Frontal cortex (tissue), 4 donors: ENCODE measurements around the gene SLIT1. TPM values are rescaled to one million over a fixed set of nuclear protein-coding genes. Genes with fewer than 3 reads are reported as not detected.

Experiments
- DNase-seq, 2 donors: peaks; one replicate each; pipeline ENCODE4 v3.0.0; 2012; ENCODE audit warnings: low spot score in 2 of 2
- FAIRE-seq: peaks from 2 replicates; lab custom pipeline; 2012; peaks lifted over from hg19 to GRCh38; lab: Jason Lieb, UNC
- total RNA-seq: library from RNA; depleted of rRNA; stranded (reverse); fragments of >200 nt; gene quantifications from one replicate; pipeline ENCODE4 v1.2.3, GENCODE V29; 2014
- donor health status: control.
- donor health status: control.
- donor health status: control.

Gene SLIT1
- total RNA-seq, 1 donor from 2014 or later: 48.9 TPM

DNA sequence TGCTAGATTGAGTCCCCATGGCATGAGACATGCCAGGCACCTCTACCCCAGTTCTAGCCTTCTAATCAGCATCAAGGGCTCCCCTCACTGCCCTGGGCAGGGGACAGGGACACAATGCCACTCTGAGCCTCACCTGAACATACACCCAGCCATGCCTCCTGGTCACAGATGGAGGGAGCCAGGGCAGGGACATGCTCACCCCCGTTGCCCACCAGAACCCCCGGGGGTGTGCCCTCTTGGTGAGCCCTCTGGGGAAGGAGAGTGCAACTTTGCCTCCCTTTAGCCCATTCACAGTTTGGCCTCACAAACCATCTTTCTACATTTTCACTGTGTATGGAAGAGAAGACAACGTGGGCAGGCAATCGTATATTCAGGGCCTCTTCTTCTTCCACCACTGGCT lies 186.4 kb downstream of the SLIT1 start:
- FAIRE-seq (no peak), DNase-seq (no peak)

DNA sequence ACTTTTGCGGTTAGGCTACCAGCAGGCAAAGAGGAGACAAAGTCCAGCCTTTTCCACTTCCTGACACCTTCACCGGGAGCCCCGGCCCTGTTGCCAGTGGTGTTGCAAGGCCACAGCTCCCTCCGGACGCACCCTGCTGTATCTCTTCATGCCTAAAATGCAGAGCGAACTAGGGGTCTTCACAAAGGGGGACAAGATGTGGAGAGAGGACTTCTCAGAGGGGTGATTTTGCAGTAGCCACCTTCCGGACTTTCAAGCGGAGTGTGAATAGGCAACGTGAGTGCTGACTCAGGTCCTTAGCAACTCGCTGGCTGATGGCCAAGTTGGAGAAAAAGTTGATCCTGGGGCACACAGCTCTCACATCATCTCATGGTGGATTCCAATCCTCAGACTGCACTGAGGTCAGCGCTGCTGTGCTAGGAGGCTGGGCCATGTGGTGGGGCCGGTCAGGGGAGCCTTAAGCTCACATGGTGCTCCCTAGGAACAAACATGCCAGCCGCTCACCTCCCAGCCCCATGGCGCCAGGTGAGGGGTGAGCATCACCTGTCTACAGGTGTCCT lies 187.3 kb downstream of the SLIT1 start:
- FAIRE-seq: no peak
- no peak for DNase-seq

DNA sequence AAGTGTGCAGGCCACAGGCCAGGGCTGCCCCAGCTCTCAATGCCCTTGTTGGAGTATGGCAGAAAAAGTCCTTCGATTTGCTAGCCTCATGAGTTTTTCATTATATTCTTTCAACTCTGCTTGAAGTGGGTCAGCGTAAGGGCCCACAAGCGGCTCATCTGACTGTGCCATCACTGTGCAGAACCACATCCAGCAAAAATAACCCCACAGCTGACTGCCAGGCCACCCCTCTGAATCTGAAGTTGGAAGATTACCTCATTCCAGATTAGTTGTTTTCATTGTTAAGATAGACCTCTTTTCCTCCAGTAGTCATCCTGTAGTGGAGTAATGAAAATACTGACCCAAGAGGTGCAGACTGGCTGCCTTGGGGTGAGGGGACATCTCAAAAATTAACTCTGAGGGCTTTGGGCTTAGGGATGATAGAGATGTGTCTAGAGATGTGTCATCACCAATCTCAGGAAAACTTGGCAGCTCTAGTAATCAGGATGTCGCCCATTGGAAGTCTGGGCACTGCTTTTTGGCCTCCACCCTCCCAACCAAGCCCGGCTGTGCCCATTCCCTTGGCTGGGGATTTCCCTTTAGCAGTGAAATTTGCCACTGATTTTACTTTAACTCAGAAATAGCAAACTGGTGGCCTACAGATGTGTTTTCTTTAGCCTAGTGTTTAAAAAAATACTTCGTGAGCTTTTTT lies 189.3 kb downstream of the SLIT1 start:
- DNase-seq: no peak
- no peak for FAIRE-seq

DNA sequence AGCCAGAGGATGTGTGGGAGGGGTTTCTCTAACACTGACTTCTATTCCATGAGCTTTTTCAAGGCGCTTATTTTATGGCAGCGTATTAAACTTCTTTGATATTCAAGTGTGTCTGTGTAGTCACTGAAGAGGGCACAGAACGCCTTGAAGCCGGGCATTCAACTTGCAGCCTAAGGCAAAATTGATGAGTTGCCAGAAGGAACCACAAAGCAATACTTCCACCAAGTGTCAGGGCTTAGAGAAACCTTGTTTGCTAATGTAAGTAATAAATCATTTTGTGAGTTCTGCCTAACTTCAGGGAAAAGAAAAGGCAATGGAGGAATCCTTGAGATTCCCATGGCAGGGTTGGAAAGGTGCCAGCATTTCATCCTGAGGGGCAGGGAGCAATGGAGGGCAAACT lies 189.9 kb downstream of the SLIT1 start:
- no peak for DNase-seq
- FAIRE-seq: no peak

DNA sequence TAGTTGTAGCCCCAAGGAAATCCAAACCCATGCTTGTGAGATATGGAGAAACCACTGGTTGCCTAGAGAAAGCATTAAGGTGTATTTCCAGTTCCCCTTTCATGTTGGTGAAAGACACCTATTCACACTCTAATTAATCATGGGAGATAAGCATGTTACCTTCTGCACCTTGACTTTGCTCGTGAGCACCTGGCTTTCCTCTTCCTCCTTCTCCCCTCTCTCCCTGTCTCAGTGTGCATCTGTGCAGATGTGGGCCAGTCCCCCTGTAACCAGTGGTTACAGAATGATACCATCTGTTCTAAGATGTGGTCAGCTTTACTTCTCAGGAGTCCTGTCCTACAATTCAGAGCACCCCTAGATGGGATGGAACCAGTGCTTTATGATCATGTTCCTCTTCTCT lies 193.0 kb downstream of the SLIT1 start:
- DNase-seq (no peak), FAIRE-seq (no peak)

DNA sequence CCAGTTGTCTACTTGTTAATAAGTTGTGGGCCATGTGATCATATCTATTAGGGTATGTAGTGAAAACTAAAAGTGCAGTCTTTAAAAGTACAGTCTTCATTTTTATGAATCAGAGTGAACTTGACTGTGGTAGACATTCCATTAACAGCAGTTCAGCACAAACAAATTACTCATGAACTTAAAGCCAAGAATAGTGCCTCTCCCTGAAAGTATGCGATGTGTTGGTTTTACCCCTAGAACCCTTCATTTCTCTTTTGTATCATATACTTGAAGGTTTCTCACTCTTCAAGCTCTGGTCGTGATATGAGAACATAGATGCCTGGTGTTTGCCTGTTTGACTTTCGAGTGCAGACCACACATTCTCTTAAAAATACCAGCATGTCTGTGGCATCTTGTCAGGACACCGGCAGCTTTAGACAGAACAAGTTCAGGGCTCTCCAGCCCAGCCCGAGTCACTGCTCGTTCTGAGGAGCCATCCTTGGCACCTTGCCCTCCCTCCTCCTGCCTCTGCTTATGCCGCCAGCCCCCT lies 194.4 kb downstream of the SLIT1 start:
- DNase-seq (no peak), FAIRE-seq (no peak)

DNA sequence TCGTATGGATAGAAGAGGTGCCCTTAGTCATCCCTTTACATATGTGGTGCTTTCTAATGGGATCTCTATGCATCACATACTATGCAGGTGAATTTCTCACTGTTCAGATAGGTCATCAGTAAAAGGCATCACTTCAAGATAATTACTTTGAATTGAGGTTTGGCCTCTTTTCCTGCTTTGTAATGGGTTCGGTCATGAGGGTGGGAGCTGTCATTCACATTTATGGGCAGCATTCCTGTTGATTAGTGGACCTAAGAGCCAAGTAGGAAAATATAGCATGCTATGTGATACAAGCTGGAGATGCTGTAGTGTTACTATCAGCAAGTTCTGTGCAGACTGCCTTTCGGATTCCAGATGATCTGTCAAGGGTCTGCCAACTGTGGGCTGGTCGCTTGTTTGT lies 197.3 kb downstream of the SLIT1 start:
- FAIRE-seq (no peak), DNase-seq (no peak)

DNA sequence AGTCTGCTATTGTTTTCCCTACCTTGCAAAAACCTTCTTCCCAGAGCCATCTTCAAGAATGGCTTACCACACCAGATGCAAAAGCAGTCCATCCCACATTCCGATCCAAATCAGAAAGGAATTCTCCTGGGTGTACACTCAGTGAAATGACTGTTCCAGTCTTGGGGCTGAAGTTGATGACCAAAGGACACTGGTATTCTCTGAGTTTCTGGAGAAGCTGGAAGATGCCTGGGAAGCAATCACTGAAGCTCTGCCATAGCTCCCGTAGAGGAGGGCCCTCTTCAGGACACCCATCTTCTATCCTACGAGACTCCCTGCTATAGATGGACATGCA lies 197.9 kb downstream of the SLIT1 start:
- FAIRE-seq: no peak

DNA sequence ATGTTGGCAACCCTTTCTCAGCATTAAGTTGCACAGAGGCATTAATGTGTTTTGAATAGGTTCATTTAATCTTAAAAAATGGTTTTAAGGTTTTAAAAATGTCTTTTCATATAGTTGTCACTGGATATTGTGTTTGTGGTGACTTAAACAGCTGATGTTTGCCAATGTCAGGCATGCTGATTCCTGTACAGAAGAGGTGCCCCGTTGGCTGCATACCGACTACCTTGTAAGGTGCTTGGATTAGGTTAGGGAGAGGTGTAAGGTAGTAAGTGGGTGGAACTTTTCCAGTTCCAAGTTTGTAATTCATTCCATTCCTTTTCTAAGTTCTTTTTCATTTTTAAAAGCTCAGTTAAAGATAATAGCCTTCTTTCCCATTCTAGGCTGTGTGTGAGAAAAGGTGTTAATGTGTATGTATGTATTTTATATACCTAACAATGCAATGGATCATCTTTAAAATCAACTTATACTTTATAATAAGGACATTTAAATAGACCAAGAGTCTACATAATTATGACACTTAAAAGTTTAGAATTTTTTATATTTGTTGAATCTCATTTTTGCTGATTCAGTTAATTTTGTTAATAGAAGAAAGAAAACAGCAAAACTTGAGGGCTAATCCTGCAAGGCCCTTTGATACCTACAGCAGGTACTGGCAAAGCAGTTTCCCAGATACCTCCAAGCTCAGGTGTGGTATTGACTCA lies 198.5 kb downstream of the SLIT1 start:
- FAIRE-seq (no peak), DNase-seq (no peak)

More for the DNA sequence above, 197.9 kb downstream of the SLIT1 start:
- DNase-seq: no peak

DNA sequence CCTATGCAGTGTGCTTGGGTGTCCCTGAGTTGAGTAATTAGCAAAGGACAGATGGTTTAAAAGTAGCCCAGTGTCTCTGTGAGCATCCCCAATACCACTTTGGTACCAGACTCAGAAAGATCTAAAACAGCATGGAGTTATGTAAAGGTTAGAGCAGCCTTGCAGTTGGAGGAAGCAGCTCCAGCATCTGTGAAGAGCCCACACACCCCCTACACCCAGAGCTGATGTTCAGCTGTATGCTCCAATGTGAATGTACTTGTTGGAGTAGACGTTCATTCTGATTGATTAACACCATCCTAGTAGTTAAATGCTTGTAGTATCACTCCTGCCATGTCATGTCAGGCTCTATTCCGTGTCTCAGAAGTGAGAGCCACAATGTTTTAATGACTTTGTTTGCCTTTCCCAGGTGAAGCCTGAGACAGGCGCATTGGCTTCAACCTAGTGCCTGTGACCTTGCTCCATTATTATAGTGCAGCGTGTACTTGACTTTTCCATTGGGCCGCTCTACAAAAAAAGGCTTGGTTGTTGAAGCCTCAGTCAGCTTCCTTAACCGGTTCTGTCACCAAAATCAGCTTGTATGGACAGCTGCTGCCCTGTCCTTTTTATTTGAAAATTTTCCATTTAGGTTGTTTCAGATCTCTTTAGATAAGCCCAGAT lies 199.4 kb downstream of the SLIT1 start:
- no peak for DNase-seq
- no peak for FAIRE-seq

DNA sequence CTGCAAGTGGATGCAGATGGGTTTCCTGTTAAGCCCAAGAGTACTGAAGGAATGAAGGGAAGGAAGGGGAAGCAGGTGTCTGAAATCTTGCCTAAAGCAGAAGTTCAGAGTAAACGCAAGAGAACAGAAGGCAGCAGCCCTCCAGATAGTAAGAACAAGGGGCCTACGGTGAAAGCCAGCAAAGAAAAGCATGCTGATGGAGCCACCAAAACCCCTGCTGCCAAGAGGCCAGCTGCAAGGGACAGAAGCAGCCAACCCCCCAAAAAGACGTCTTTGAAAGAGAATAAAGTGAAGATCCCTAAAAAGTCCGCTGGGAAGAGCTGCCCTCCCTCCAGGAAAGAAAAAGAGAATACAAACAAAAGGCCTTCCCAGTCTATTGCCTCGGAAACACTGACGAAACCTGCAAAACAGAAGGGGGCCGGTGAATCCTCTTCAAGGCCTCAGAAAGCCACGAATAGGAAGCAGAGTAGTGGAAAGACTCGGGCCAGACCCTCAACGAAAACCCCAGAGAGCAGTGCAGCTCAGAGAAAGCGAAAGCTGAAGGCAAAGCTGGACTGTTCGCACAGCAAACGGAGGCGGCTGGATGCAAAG lies 201.1 kb downstream of the SLIT1 start:
- DNase-seq: no peak
- no peak for FAIRE-seq

DNA sequence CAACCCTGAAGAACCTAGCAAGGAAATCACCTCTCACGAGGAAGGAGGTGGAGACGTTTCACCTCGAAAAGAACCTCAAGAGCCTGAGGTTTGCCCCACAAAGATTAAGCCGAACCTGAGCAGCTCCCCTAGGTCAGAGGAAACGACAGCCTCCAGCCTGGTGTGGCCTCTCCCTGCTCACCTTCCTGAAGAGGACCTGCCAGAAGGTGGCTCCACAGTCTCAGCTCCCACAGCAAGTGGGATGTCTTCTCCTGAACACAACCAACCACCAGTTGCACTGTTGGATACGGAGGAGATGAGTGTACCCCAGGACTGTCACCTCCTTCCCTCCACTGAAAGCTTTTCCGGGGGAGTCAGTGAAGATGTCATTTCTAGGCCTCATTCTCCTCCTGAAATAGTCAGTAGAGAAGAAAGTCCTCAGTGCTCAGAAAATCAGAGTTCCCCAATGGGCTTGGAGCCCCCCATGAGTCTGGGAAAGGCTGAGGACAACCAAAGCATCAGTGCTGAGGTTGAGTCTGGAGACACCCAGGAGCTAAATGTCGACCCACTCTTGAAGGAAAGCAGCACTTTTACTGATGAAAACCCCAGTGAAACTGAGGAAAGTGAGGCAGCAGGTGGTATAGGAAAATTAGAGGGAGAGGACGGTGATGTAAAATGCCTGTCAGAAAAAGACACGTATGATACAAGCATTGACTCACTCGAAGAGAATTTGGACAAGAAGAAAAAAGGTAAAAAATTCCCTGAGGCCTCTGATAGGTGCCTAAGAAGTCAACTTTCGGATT lies 203.4 kb downstream of the SLIT1 start:
- no peak for FAIRE-seq
- DNase-seq: no peak

DNA sequence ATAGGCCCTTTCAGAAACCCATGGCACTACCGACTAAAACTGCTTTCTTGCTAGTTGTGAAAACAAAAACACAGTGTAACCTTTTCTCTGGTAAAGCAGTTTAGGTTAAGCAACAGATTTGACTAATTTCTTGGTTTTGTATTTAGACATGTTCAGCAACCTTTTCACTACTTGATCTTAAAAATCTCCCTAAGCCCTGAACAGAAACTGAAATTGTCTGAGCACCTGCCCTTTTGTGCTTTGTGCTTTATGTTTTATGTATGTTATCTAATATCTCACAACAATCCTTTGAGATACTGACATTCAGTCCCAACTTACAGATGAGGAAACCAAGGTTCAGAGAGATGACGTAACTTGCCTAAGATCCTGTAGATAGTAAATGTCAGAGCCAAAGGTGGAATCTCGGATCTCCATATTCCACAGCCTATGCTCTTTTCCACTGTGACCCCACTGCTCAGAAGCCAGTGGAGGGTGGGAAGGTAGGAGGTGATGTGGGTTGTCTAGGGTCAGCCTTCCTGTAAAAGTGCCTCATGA lies 207.1 kb downstream of the SLIT1 start:
- FAIRE-seq (no peak), DNase-seq (no peak)

DNA sequence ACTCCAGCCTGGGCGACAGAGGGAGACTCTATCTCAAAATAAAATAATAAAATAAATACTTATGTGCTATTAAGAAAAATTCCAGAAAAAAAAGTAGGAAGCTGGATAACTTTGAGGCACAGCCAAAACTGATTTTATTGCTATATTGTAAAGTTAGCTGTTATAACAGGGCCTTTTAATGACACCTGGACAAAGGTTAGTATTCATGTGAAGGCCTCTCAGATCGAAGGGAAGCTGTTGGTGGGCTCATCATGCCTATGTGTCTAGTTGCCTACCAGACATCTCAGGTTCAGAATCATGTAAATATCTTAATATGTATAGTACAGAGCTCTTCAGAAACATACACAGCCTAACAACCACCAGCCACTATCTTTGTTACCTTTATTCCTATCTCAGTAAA lies 210.6 kb downstream of the SLIT1 start:
- FAIRE-seq: no peak
- no peak for DNase-seq

DNA sequence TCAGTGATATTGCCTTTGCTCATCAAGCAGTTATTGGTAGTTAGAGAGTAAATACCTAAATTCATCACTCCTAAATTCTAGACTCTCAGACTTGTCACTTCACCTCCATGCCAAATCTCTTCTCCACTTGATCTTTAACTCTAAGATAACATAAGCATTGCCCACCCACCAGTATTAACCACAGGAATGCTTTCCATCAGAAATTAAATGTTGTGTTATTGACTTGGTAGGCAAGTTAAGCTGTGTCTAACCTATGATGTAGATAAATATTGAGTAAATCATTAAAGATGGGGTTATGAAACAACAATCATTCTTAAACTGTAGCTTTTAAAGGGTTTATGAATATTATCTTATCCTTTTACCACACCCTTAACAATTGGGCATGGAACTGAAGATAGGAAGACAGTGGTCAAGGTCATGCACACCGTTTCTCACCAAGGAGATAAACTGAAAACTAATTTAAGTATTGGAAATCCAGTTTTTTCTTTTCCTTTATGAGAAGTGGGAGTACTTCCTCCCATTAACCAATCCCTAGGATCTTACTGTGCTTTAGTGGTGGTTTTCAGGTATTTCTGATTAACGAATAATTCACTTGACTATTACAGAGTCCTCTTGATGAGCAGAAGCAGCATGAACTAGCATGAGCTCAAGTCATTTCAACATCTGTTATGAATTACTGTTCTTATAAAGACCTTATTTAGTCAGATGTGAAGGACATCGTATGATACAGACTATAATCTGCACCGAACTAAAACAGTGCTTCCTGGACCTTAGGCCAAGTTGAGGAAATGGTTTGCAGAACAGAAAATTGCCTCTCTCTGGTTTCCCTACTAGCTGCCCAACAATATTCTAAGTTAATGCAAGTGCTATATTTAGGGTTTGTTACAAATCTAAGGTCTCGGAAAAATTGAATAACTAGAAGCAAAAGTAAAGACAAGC lies 211.7 kb downstream of the SLIT1 start:
- DNase-seq (no peak), FAIRE-seq (no peak)

DNA sequence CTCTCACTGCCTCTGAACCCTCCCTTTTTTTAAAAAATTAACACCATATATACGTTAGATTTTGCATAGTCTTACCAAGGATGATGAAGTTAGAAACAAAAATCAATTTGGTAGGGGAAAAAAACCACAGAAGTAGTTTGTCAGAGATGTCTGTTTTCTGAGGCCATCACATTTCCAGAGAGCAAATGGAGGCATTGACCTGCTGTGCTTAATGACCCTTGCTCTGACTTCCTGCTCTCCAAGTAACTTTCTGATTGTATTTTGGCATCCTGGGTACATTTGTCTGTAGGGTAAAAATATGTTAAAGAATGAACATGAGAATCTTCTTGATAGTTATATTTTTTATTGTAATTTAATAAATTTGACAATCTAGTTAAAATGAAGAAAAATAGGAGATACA lies 213.5 kb downstream of the SLIT1 start:
- no peak for DNase-seq

DNA sequence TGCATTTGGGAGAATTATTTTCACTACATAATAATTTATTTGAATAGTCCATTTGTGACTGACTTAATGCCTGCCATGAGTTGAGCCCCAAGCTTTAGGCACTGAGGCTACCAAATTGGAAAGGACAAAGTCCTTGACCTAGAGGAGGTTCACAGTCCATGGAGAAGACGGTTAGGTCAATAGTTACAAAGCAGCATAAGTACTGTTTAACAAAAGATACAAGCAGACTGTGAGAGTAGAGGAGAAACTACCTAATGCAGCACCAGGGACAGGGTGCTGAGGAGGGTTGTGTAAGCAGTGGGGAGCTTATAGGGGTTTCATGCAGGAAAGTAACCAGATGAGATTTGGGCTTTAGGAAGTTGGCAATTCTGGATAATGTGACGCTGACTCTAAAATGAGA lies 214.4 kb downstream of the SLIT1 start:
- FAIRE-seq (no peak), DNase-seq (no peak)

More for the DNA sequence above, 213.5 kb downstream of the SLIT1 start:
- FAIRE-seq: no peak

DNA sequence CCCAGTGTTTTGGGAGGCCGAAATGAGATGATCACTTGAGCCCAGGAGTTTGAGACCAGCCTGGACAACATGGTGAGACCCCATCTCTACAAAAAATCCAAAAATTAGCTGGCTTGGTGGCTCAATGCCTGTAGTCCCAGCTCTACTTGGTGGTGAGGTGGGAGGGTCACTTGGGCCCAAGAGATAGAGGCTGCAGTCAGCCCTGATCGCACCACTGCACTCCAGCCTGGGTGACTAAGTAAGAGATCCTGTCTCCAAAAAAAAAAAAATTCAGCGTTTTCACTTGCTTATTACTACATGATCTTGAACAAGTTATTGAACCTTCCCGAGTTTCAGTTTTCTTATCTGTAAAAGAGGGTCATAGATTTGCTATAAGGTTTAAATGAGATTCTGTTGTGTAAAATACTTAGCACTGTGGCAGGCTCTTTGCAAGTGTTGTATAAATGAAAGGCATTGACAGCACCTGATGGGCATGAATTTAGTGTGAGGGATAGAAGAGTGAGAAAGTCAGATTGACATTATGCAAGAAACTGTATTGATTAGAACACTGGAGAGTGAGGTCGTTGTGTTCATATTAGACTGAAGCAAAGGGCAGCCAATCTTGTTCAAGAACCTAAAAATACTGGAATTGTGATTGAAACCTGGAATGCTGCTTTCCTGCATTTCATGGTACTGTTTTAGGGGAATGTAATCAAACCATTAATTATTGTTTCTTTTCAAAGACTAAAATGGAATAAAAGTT lies 216.9 kb downstream of the SLIT1 start:
- FAIRE-seq: no peak
- DNase-seq: no peak
